Adrenal gland (tissue), 12 donors: ENCODE results near the gene SMG6. TPM values are rescaled to one million over a fixed set of nuclear protein-coding genes. Genes with fewer than 3 reads are reported as not detected.

Source experiments
- DNase-seq, 7 donors: peaks; one replicate each; pipeline ENCODE4 v3.0.0-alpha.2; 2019 to 2020
- H3K27ac ChIP-seq, 5 donors: fragments of 200-600 bp; sonication (generic) in 4 of 5; 1 replicate in 3 of 5; 2 replicates in 2 of 5; pipeline versions ENCODE4 v1.5.1 to v1.8.0; 2016 to 2020; ENCODE audit warnings: mild to moderate bottlenecking in 1 of 5
- H3K27me3 ChIP-seq: fragments of 200-600 bp; 2 replicates; pipeline ENCODE4 v1.8.0; 2021
- H3K36me3 ChIP-seq, 2 donors: fragments of 200-600 bp; replicated peaks in 1 of 2; 1 replicate in 1 of 2; 2 replicates in 1 of 2; pipeline versions ENCODE4 v1.5.1 to v1.8.0; 2018 to 2022
- H3K4me1 ChIP-seq, 2 donors: fragments of 200-600 bp; replicated peaks in 1 of 2; 1 replicate in 1 of 2; 2 replicates in 1 of 2; pipeline versions ENCODE4 v1.5.1 to v1.8.0; 2018 to 2021
- H3K4me3 ChIP-seq, 4 donors: fragments of 200-600 bp; sonication (generic) in 3 of 4; one replicate each; pipeline ENCODE4 v1.5.1; 2016 to 2018
- H3K9me3 ChIP-seq, 3 donors: fragments of 200-600 bp; sonication (generic) in 1 of 3; replicated peaks in 1 of 3; 1 replicate in 2 of 3; 2 replicates in 1 of 3; pipeline versions ENCODE4 v1.5.1 to v1.8.0; 2016 to 2021
- POLR2A ChIP-seq, 2 donors: fragments of 450-650 bp; IDR thresholded peaks; one replicate each; pipeline ENCODE4 v1.6.1; 2017; ENCODE audit warnings: antibody characterized with exemption in 2 of 2, mild to moderate bottlenecking in 2 of 2, moderate library complexity in 1 of 2
- WGBS, 4 donors: extraction: QIAGEN DNeasy Blood & Tissue Kit in 2 of 4; methylation state at CpG; one replicate each; pipeline versions ENCODE4 v1.1.5 to v1.1.7; 2013 to 2017; 5-methylcytosine and 5-hydroxymethylcytosine counted together
- intact Hi-C, 2 donors: fragments of 100-400 bp; cut with DNase I; formaldehyde crosslinking; loops; one replicate each; pipeline versions ENCODE4 v1.14.1 to v1.15.0; 2022 to 2023
- polyA plus RNA-seq, 3 donors: library from polyadenylated mRNA; stranded (reverse); fragments of 200-250 nt in 2 of 3; fragments of 350-450 nt in 1 of 3; fragmentation: Illumina TruSeq in 1 of 3; extraction: RNeasy Lipid Tissue Mini Kit (QIAGEN cat#74804) in 1 of 3; gene quantifications; one replicate each; pipeline ENCODE4 v1.2.3, GENCODE V29; 2013 to 2014
- total RNA-seq, 9 donors: library from RNA; depleted of rRNA in 4 of 9; stranded (reverse); fragments of >200 nt in 4 of 9; fragments of 120-200 nt in 1 of 9; fragmentation: NEBNext Ultra II Directional in 1 of 9; extraction: Animal tissue kit (Norgen Biotek cat#: 25700) in 1 of 9; gene quantifications; one replicate each; pipeline versions ENCODE4 v1.1.0 to v1.2.4, GENCODE V29; 2013 to 2023
- TF ChIP-seq, protein P1 (sequence below), 6 experiments: fragments of 450-650 bp in 4 of 6; fragments of 200-600 bp in 2 of 6; sonication (generic) in 1 of 6; IDR thresholded peaks; 1 replicate in 5 of 6; 2 replicates in 1 of 6; pipeline versions ENCODE4 v1.5.1 to v1.8.0; 2016 to 2021; ENCODE audit warnings: antibody characterized with exemption in 6 of 6, mild to moderate bottlenecking in 2 of 6, moderate library complexity in 1 of 6
- donor health status: healthy with polysubstance abuse.
- donor health status: Bipolar disorder and iron deficiency.
- donor health status: DM: yes; HTN: yes; CAD: no.
- donor health status: DM: no; HTN: no; CAD: no.
- donor health status: DM: no; HTN: no; CAD: no.
- donor health status: DM: yes; HTN: yes; CAD: no.

The SMG6 gene
- total and polyA plus RNA-seq, 12 donors = 15.9 to 85.1 (median 44.0) TPM

DNA sequence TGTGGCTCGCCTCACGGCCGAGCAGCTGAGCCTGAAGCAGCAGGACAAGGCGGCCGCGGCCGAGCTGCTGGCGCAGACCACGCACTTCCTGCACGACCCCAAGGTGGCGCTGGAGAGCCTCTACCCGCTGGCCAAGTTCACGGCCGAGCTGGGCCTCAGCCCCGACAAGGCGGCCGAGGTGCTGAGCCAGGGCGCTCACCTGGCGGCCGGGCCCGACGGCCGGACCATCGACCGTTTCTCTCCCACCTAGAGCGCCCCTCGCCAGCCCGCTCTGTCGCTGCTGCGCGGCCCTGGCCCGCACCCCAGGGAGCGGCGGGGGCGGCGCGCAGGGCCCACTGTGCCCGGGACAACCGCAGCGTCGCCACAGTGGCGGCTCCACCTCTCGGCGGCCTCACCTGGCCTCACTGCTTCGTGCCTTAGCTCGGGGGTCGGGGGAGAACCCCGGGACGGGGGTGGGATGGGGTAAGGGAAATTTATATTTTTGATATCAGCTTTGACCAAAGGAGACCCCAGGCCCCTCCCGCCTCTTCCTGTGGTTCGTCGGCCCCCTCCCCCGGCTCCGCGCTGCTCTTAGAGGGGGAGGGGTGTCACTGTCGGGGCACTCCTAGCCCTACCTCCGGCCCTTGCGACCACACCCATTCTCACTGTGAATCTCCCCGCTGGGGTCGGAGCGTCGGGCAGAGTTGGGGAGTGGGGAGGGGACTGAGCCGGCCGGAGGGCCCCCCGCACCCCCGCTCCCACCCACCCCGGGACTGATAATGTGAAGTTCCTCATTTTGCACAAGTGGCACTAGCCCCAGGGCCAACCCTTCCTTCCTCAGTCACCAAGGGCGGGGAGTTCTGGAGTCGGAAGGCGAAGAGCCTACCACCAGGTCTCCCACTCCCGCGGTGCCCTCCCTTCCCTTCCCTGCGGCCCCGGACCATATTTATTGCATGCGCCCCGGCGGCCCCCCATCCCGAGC lies 244.7 kb downstream of the SMG6 start:
- peak in 6 of 7 donors; percentile 65 to 80 (median 68) for DNase-seq
- peaks cover 6 to 20% of the 10 kb centered on the region in 2 donors for H3K4me1 ChIP-seq
- TF ChIP-seq POLR2A (IDR thresholded peaks at IDR 0.05) = no peak
- TF ChIP-seq, protein P1, sequence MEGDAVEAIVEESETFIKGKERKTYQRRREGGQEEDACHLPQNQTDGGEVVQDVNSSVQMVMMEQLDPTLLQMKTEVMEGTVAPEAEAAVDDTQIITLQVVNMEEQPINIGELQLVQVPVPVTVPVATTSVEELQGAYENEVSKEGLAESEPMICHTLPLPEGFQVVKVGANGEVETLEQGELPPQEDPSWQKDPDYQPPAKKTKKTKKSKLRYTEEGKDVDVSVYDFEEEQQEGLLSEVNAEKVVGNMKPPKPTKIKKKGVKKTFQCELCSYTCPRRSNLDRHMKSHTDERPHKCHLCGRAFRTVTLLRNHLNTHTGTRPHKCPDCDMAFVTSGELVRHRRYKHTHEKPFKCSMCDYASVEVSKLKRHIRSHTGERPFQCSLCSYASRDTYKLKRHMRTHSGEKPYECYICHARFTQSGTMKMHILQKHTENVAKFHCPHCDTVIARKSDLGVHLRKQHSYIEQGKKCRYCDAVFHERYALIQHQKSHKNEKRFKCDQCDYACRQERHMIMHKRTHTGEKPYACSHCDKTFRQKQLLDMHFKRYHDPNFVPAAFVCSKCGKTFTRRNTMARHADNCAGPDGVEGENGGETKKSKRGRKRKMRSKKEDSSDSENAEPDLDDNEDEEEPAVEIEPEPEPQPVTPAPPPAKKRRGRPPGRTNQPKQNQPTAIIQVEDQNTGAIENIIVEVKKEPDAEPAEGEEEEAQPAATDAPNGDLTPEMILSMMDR (IDR thresholded peaks at IDR 0.05) = peak; percentile 23 to 78 (median 56)
- H3K9me3 ChIP-seq = no peaks in the 10 kb centered on the region
- intact Hi-C loops = loop anchor here (5.0 to 10.0 kb wide), 4 partner anchors 116 to 226 kb away; no protein-coding TSS in a partner anchor
- H3K27ac ChIP-seq = peak overlapping the region in 4 of 5 donors; percentile 35 to 88 (median 62)
- H3K4me3 ChIP-seq = peak overlapping the region in 1 of 4 donors; percentile 72
- H3K27me3 ChIP-seq = no peaks in the 10 kb centered on the region
- H3K36me3 ChIP-seq = peaks cover 0 to 2% of the 10 kb centered on the region in 2 donors
- 24 to 47% (median 36%) methylated on average over 17 to 78 of the region's 78 CpGs for WGBS, 4 donors

DNA sequence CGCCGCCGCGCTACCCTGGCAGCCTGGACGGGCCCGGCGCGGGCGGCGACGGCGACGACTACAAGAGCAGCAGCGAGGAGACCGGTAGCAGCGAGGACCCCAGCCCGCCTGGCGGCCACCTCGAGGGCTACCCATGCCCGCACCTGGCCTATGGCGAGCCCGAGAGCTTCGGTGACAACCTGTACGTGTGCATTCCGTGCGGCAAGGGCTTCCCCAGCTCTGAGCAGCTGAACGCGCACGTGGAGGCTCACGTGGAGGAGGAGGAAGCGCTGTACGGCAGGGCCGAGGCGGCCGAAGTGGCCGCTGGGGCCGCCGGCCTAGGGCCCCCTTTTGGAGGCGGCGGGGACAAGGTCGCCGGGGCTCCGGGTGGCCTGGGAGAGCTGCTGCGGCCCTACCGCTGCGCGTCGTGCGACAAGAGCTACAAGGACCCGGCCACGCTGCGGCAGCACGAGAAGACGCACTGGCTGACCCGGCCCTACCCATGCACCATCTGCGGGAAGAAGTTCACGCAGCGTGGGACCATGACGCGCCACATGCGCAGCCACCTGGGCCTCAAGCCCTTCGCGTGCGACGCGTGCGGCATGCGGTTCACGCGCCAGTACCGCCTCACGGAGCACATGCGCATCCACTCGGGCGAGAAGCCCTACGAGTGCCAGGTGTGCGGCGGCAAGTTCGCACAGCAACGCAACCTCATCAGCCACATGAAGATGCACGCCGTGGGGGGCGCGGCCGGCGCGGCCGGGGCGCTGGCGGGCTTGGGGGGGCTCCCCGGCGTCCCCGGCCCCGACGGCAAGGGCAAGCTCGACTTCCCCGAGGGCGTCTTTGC lies 245.6 kb downstream of the SMG6 start:
- Histone ChIP-seq H3K27me3 (no peaks in the 10 kb centered on the region), H3K4me1 (peaks cover 6 to 27% of the 10 kb centered on the region in 2 donors), H3K36me3 (no peaks in the 10 kb centered on the region), H3K9me3 (no peaks in the 10 kb centered on the region), H3K4me3 (peak overlapping the region in 1 of 4 donors; percentile 72), H3K27ac (peak overlapping the region in 4 of 5 donors; percentile 37 to 88 (median 62))
- TF ChIP-seq POLR2A (IDR thresholded peaks at IDR 0.05) = no peak
- TF ChIP-seq, protein P1 (IDR thresholded peaks at IDR 0.05) = no peak
- intact Hi-C loops = loop anchor here (5.0 to 10.0 kb wide), 4 partner anchors 117 to 227 kb away; no protein-coding TSS in a partner anchor
- DNase-seq = peak in 2 of 7 donors; percentile 35 to 55
- 42 to 65% (median 56%) methylated on average over 18 to 98 of the region's 98 CpGs for WGBS, 4 donors

DNA sequence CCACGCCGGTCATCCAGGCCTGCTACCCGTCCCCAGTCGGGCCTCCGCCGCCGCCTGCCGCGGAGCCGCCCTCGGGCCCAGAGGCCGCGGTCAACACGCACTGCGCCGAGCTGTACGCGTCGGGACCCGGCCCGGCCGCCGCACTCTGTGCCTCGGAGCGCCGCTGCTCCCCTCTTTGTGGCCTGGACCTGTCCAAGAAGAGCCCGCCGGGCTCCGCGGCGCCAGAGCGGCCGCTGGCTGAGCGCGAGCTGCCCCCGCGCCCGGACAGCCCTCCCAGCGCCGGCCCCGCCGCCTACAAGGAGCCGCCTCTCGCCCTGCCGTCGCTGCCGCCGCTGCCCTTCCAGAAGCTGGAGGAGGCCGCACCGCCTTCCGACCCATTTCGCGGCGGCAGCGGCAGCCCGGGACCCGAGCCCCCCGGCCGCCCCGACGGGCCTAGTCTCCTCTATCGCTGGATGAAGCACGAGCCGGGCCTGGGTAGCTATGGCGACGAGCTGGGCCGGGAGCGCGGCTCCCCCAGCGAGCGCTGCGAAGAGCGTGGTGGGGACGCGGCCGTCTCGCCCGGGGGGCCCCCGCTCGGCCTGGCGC lies 246.3 kb downstream of the SMG6 start:
- TF ChIP-seq POLR2A (IDR thresholded peaks at IDR 0.05) = no peak
- TF ChIP-seq, protein P1 (IDR thresholded peaks at IDR 0.05) = no peak
- no peaks in the 10 kb centered on the region for H3K9me3 ChIP-seq
- 37 to 56% (median 46%) methylated on average over 2 to 81 of the region's 81 CpGs for WGBS, 4 donors
- H3K27me3 ChIP-seq = no peaks in the 10 kb centered on the region
- no peaks in the 10 kb centered on the region for H3K36me3 ChIP-seq
- intact Hi-C loops = loop anchor here (5.0 to 10.0 kb wide), 4 partner anchors 118 to 228 kb away; no protein-coding TSS in a partner anchor
- H3K27ac ChIP-seq = peak overlapping the region in 3 of 5 donors; percentile 37 to 88 (median 78)
- peak overlapping the region in 1 of 4 donors; percentile 72 for H3K4me3 ChIP-seq
- H3K4me1 ChIP-seq = peaks cover 6 to 27% of the 10 kb centered on the region in 2 donors
- no peak for DNase-seq
